Mesenteric fat pad (tissue), 1 donor: ENCODE results near the gene PWWP2B. TPM values are rescaled to one million over a fixed set of nuclear protein-coding genes. Genes with fewer than 3 reads are reported as not detected.
"Not testable (repeated sequence)": the region's sequence is repeated elsewhere in the genome, so short reads cannot be mapped to it uniquely, and the experiment has no call there.

Experiments used
- DNase-seq: peaks from one replicate; pipeline ENCODE4 v3.0.0-alpha.2; 2020; ENCODE audit warnings: low spot score
- total RNA-seq: library from RNA; stranded (reverse); fragmentation: NEBNext Ultra II Directional; extraction: Animal tissue kit (Norgen Biotek cat#: 25700); gene quantifications from one replicate; pipeline ENCODE4 v1.2.1, GENCODE V29; 2021
- donor health status: DM: yes; HTN: yes; CAD: no.

The PWWP2B gene
- total RNA-seq, 1 donor from 2014 or later, result 30.4 TPM

DNA sequence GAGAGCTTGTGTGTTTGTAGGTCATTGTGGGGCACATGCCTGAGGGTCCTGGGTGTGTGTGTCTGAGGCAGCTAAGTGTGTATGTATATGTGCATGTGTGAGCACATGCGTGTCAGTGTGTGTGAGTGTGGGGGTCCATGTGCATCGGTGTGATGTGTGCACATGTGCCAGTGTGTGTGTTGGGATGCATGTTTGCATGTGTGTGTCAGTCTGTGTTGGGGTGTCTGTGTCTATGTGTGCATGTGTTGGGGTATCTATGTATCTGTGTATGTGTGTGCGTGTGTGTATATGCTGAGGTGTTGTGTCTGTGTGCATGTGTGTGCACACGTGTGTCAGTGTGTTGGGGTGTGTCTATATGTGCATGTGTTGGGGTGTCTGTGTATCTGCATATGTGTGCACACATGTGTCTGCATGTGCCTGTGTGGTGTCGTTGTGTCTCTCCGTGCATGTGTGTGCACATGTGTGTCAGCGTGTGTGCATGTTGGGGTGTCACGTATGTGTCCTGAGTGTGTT lies 33.3 kb downstream of the PWWP2B start:
- DNase-seq, result no peak

- DNase-seq, result no peak
These were observed 33.9 kb downstream of the PWWP2B start for GRCh38 chr10:132430861-132431271.

- DNase-seq, result no peak
These were observed 34.7 kb downstream of the PWWP2B start for GRCh38 chr10:132431537-132432175.

GRCh38 chr10:132432176-132432540 lies 35.2 kb downstream of the PWWP2B start:
- DNase-seq, result no peak

DNA sequence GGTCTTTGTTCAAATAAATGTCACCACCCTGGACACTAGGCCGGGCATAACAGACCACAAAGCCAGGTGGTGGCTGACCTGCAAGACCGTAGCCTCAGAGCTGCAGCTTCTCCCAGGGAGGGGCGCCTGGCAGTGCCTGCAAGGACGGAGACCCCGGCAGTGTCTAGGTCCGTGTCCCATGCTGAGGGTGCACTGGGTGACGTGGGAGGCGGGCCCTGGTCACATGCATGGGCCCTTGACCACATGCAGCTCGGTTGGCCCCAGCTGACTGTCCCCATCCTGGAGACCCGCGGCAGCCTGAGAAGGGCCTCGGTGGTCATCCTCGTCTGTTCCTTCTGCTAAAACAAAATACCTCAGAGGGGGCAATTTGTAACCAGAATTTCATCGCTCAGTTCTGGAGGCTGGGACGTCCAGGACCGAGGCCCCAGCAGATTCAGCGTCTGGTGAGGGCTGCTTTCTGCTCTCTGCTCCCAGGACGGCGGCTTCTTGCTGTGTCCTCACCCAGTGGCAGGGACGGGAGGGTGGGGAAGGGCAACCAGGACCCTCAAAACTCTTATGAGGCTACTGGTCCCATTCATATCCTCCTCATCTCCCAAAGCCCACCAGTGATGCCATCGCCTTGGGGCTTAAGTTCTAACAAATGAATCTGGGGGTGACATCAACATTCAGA lies 36.8 kb downstream of the PWWP2B start:
- no peak for DNase-seq

DNA sequence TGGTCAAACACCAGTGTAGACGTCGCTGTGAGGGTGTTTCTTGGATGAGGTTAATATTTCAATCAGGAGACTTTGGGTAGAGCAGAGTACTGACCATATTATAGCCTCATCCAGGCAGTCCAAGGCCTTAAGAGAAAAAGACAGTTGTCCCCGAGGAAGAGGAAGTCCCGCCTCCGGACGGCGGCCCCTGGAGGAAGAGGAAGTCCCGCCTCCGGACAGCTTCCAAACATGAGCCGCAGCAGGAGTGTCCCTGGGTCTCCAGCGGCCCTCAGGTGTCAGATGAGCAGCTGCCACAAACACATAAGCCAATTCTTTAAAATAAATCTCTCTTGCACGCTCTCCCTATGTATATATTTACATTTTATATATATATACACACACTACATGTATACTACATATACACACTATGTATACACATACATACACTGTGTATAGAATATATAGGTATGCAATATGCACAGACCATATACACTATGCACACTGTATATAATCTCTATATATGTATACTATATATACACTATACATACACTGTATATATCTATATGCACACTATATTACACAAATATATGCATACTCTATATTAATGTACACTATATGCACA lies 37.5 kb downstream of the PWWP2B start:
- DNase-seq, result no peak

- DNase-seq, result not testable (repeated sequence)
These were observed 38.3 kb downstream of the PWWP2B start for GRCh38 chr10:132435320-132435719.

- not testable (repeated sequence) for DNase-seq
These were observed 39.1 kb downstream of the PWWP2B start for GRCh38 chr10:132436096-132436495.

DNA sequence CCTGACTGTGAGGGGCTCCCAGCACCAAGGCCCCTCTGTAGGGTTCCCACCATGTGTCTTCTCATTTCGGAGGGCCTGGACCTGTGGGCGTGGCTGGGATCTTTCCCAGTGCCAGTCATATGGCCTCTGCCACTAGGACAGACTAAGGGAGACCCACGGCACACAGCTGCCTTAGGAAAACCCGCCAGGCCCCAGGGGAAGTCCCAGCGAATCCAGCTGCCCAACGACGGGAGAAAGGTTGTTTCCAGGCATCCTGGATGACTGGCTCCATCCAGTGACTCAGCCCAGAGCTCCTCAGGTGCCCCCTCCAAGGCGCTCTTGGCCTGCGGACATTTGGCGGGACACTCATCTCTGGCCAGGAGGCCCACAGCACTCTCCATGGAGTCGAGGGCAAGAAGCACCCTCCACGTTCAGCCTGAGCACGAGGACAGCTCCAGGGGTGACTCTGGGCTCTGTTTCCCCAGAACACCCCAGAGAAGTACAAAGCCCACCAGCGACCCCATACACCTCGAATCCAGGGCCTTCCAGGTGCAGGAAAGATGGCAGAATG lies 39.9 kb downstream of the PWWP2B start:
- DNase-seq, result no peak

- no peak for DNase-seq
These were observed 40.5 kb downstream of the PWWP2B start for GRCh38 chr10:132437541-132437950.

DNA sequence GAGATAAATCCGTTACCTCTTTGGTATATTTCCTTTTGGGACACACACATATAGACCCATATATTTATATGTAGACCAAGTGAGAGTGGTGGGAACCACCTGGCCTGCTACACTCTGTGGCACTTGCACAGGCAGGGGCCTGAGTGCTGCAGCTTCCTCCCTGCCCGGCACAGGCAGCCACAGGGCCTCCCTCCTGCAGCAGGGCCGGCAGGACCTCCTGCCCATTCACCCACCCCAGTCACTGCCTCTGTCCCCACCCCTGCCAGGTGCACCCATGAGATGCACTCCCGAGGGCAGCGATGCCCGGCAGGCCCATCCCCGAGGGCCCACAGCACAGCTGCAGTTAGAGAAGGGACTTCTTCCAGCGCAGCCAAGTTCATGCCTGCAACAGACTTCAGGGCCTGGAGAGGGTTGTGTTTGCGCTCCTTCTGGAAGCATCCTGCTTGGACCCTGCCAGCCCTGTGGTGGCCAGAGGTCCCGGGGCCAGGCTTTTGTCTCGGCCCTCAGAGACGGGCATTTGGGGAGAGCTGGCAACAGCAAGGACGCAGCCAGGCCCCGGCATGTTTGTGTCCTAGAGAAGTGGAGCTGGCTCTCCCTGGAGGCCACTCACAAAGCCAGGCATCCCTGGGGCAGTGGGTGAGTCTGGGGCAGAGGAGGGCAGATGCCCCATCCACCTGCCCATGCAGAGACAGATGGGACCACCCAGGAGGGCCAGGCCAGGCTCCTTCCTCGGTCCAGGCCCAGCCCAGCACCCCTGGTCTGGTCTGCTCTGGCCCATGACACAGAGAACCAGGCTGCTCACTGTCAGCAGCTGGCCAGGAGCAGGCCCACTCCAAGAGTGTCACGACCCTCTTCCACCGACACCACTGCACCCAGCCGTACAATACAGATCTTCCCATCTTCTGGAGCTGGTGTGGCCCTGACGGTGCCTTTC lies 41.4 kb downstream of the PWWP2B start:
- no peak for DNase-seq

DNA sequence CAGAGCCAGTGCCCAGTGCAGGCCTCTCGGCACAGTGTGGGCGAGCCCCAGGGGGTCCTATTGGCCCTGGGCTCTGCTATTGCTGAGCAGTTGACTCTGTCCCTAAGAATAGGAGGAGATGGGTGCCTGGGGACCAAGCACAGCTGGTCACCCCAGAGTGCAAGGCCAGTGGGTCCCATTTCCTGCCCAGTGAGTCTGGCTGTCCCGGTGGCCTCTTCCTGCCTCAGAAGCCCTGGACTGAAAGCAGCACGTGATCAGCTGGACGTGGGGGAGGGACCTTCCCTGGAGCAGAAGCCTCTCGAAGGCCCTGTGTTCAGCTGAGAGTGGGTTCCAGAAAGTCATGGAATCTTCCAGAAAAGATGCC lies 42.0 kb downstream of the PWWP2B start:
- DNase-seq, result no peak

GRCh38 chr10:132439424-132440163 lies 42.6 kb downstream of the PWWP2B start:
- DNase-seq, result no peak

DNA sequence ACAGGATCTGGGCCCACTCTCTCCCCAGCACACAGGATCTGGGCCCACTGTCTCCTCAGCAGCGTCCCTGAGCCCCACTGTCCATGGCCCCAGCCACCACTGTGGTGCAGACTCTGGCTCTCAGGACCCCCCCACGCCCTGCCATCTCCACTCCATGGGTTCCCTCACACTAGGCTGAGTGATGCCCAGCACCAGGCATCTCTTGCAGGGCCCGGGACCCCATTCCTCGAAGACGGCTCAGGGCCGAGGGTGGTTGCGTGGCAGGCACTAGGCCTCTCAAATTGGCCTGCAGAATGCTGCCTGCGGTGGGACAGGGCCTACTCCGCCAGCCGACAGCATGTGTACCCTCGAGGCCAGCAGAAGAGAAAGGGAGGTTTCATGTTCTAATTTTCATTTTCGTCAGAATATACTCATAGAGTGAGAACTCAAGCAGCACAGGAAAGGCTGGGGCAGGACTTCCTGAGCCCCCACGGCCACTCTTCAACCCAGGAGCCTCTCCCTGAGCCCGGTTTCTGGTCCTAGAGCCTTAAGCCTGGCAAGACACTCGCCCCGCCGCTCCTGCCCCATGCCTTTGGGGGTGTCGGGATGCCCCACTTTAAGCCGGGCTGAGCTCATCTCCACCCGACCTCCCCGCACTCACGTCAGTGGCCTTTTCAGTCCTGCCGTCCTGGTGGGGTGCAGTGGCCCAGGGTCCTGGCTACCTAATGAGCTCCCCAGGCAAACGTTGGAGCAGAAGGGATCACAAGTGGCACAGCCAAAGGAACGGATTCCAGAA lies 44.0 kb downstream of the PWWP2B start:
- DNase-seq, result no peak

DNA sequence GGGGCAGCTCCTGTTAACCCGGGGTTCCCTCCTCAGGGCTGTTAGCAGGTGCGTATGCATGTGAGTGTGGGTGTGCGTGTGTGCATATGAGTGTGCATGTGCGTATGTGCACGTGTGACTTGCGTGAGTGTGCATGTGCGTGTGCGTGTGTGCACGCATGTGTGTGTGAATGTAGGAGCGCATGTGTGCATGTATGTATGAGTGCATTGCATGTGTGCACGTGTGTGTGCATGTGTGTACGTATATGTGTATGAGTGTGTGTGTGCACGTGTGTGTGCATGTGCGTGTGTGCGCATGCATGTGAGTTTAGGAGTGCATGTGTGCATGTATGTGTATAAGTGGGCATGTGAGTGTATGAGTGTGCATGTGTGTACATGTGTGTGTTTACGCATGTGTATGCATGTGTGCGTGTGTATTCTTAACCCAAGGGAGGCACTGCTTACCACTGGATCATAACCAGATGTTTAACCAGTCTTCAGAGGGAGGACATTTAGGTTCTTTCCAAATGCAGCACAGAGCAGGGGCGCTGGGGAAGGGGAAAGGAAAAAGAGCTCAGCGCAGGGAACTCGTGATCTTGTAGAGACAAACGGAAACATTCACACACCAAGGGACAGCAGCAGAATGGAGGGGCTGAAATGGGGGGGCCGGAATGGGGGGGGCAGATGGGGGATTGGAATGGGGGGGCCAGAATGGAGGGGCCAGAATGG lies 45.0 kb downstream of the PWWP2B start:
- no peak for DNase-seq

DNA sequence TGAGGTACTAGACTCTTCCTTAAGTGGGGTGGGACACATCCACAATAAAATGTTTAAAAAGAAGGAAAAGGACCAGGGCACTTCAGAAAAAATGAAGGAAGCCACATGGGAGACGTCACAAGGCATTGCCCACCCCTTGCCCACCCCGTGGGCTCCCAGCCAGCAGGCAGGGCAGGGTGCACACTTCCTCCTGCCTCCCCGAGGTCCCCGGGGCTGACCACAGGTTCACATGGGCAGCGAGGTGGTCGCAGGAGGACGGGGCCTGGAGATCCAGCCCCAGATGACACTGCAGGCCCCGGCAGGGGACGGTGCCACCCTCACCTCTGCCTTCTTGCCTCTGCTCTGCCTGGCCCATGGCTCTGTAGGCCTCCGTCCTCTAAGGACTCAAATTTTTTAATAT lies 45.6 kb downstream of the PWWP2B start:
- no peak for DNase-seq

GRCh38 chr10:132443605-132443982 lies 46.6 kb downstream of the PWWP2B start:
- no peak for DNase-seq

DNA sequence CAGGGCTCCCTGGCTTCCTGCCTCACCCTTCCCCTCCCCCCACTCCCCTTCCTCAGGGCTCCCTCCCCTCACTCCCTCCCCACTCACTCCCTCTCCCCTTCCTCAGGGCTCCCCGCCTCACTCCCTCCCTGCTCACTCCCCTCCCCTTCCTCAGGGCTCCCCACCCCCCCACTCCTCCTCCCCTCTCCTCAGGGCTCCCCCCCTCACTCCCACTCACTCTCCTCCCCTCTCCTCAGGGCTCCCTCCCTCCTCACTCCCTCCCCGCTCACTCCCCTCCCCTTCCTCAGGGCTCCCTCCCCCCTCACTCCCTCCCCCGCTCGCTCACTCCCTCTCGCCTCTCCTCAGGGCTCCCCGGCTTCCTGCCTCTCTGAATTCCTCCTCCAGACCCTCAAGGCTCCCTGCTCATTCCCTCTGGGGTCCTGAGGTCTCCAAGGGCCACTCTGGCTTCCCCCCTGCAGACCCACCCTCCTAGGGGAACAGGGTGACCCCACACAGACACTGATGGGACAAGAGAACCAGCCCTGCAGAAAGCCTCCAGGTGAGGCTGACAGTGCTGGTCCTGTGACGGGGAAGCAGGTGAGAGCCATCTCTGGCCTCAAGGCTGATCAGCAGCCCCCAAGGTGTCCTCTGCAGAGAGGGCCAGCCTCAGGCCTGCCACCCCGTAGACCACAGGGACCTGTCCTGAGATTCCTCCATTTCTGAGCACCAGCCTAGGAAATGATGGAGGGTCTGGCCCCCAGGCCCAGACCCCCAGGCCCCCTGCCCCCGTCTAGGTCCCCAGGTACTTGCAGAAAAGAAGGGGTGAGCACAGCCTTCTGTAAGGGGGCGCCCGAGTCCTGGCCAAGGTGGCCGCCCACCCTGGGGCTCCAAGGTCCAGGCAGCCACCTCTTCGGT lies 47.2 kb downstream of the PWWP2B start:
- no peak for DNase-seq
